CD14-positive monocyte (primary cell): ENCODE data around the gene CHRDL2. TPM values are rescaled to one million over a fixed set of nuclear protein-coding genes. Genes with fewer than 3 reads are reported as not detected.

Experiments
- DNase-seq, 3 donors: peaks; one replicate each; pipeline ENCODE4 v3.0.0-alpha.2; 2011 to 2022
- H2AFZ ChIP-seq: 2 replicates; pipeline ENCODE4 v1.6.0; 2012; ENCODE audit warnings: mild to moderate bottlenecking, low read depth, low read length, inconsistent platforms; ENCODE audit not compliant: insufficient read depth, poor library complexity, severe bottlenecking
- H3K27ac ChIP-seq, 2 donors: 1 replicate in 1 of 2; 2 replicates in 1 of 2; pipeline ENCODE4 v1.5.1; 2012 to 2013; ENCODE audit warnings: low read length in 2 of 2, control low read depth in 1 of 2, inconsistent platforms in 1 of 2, low read depth in 1 of 2, mild to moderate bottlenecking in 1 of 2
- H3K27me3 ChIP-seq, 2 donors: one replicate each; pipeline versions ENCODE4 v1.6.0 to v1.6.1; 2011 to 2013; ENCODE audit warnings: low read length in 2 of 2; ENCODE audit not compliant: control insufficient read depth in 2 of 2, insufficient read depth in 2 of 2
- H3K36me3 ChIP-seq, 2 donors: replicated peaks in 1 of 2; 1 replicate in 1 of 2; 2 replicates in 1 of 2; pipeline versions ENCODE4 v1.5.1 to v1.6.1; 2012 to 2013; ENCODE audit warnings: low read length in 2 of 2, control low read depth in 1 of 2, inconsistent platforms in 1 of 2, mild to moderate bottlenecking in 1 of 2; ENCODE audit not compliant: insufficient read depth in 2 of 2, control insufficient read depth in 1 of 2
- H3K4me1 ChIP-seq, 2 donors: 1 replicate in 1 of 2; 2 replicates in 1 of 2; pipeline versions ENCODE4 v1.5.1 to v1.6.1; 2012 to 2013; ENCODE audit warnings: low read length in 2 of 2, control low read depth in 1 of 2, inconsistent platforms in 1 of 2, mild to moderate bottlenecking in 1 of 2, moderate library complexity in 1 of 2; ENCODE audit not compliant: insufficient read depth in 2 of 2, control insufficient read depth in 1 of 2
- H3K4me2 ChIP-seq: replicated peaks from 2 replicates; pipeline ENCODE3; 2012; ENCODE audit warnings: low read length, moderate library complexity, mild to moderate bottlenecking; ENCODE audit not compliant: poor library complexity, severe bottlenecking; ENCODE audit errors: extremely low read depth
- H3K4me3 ChIP-seq, 3 experiments: fragments of 200-600 bp in 1 of 3; sonication (generic) in 1 of 3; replicated peaks in 1 of 3; 1 replicate in 2 of 3; 2 replicates in 1 of 3; pipeline ENCODE4 v1.5.1; 2011 to 2013; ENCODE audit warnings: low read length in 3 of 3, mild to moderate bottlenecking in 3 of 3, control low read depth in 2 of 3, low read depth in 2 of 3, inconsistent platforms in 1 of 3, moderate library complexity in 1 of 3
- H3K79me2 ChIP-seq: 2 replicates; pipeline ENCODE4 v1.6.0; 2012; ENCODE audit warnings: mild to moderate bottlenecking, control low read depth, inconsistent platforms, low read length, moderate library complexity; ENCODE audit not compliant: insufficient read depth
- H3K9ac ChIP-seq: 2 replicates; pipeline ENCODE4 v1.6.0; 2017; ENCODE audit warnings: low read length, mild to moderate bottlenecking; ENCODE audit not compliant: insufficient read depth, poor library complexity, severe bottlenecking
- H3K9me3 ChIP-seq, 2 donors: replicated peaks in 1 of 2; 1 replicate in 1 of 2; 2 replicates in 1 of 2; pipeline versions ENCODE4 v1.5.1 to v1.6.1; 2012 to 2013; ENCODE audit warnings: low read length in 2 of 2, control low read depth in 1 of 2; ENCODE audit not compliant: control insufficient read depth in 1 of 2, insufficient read depth in 1 of 2
- H4K20me1 ChIP-seq: 2 replicates; pipeline ENCODE4 v1.6.0; 2012; ENCODE audit warnings: mild to moderate bottlenecking, low read length, control low read depth, moderate library complexity; ENCODE audit not compliant: insufficient read depth
- H3K27ac Mint-ChIP-seq, 7 donors: one replicate each; pipeline ENCODE4 v1.8.0; 2020; ENCODE audit warnings: mild to moderate bottlenecking in 7 of 7, mixed read lengths in 7 of 7, moderate library complexity in 6 of 7, inconsistent platforms in 2 of 7
- H3K27me3 Mint-ChIP-seq, 3 donors: one replicate each; pipeline ENCODE4 v1.8.0; 2021 to 2022; ENCODE audit warnings: low read depth in 3 of 3, mild to moderate bottlenecking in 3 of 3, mixed read lengths in 3 of 3, moderate library complexity in 3 of 3, inconsistent platforms in 1 of 3
- H3K36me3 Mint-ChIP-seq, 2 donors: one replicate each; pipeline ENCODE4 v1.8.0; 2020; ENCODE audit warnings: mixed read lengths in 2 of 2, inconsistent platforms in 1 of 2, mild to moderate bottlenecking in 1 of 2
- H3K4me1 Mint-ChIP-seq: one replicate; pipeline ENCODE4 v1.8.0; 2020; ENCODE audit warnings: mild to moderate bottlenecking, mixed read lengths
- H3K4me3 Mint-ChIP-seq, 2 donors: one replicate each; pipeline ENCODE4 v1.8.0; 2020; ENCODE audit warnings: mild to moderate bottlenecking in 2 of 2, mixed read lengths in 2 of 2, moderate library complexity in 1 of 2
- H3K9me3 Mint-ChIP-seq, 7 donors: one replicate each; pipeline ENCODE4 v1.8.0; 2020 to 2022; ENCODE audit warnings: mixed read lengths in 7 of 7, mild to moderate bottlenecking in 6 of 7, moderate library complexity in 6 of 7, inconsistent platforms in 2 of 7
- WGBS: methylation state at CpG from one replicate; pipeline ENCODE4 v1.1.5; 2013; ENCODE audit warnings: missing lambda C conversion rate; ENCODE audit not compliant: insufficient coverage; 5-methylcytosine and 5-hydroxymethylcytosine counted together
- intact Hi-C, 2 donors: fragments of 100-400 bp; cut with micrococcal nuclease; formaldehyde crosslinking; loops; one replicate each; pipeline versions ENCODE4 v1.15.0 to v1.15.1; 2023
- polyA plus RNA-seq, 3 donors: library from polyadenylated mRNA; depleted of rRNA in 1 of 3; unstranded in 2 of 3; stranded (reverse) in 1 of 3; fragments of 300-500 nt in 2 of 3; fragments of >200 nt in 1 of 3; fragmentation: Illumina TruSeq in 2 of 3; gene quantifications; 1 replicate in 2 of 3; 2 replicates in 1 of 3; pipeline ENCODE4 v1.2.3, GENCODE V29; 2012 to 2021
- TF ChIP-seq, protein P1 (sequence below): fragments of 200-600 bp; IDR thresholded peaks from one replicate; pipeline ENCODE4 v1.8.0; 2022; ENCODE audit warnings: antibody characterized with exemption, mild to moderate bottlenecking

Gene CHRDL2
- polyA plus RNA-seq, 3 donors = not detected

GRCh38 chr11:74736031-74736430 lies 4.8 kb upstream of the CHRDL2 start:
- Mint-ChIP-seq H3K4me3 (no peak overlapping the region), H3K27me3 (peaks cover 27 to 40% (median 28%) of the 10 kb centered on the region in 3 donors), H3K4me1 (peaks cover 4% of the 10 kb centered on the region), H3K36me3 (peaks cover 0 to 3% of the 10 kb centered on the region in 2 donors), H3K9me3 (peaks cover 0 to 10% (median 0%) of the 10 kb centered on the region in 7 donors), H3K27ac (no peak overlapping the region)
- Histone ChIP-seq H4K20me1 (no peaks in the 10 kb centered on the region), H3K4me2 (no peak overlapping the region), H3K4me3 (no peak overlapping the region), H3K9me3 (peaks cover 0 to 12% of the 10 kb centered on the region in 2 donors), H3K79me2 (no peaks in the 10 kb centered on the region), H3K36me3 (no peaks in the 10 kb centered on the region), H3K27ac (no peak overlapping the region), H3K27me3 (peaks cover 29 to 35% of the 10 kb centered on the region in 2 donors), H2AFZ (no peak overlapping the region), H3K4me1 (no peaks in the 10 kb centered on the region), H3K9ac (no peak overlapping the region)
- intact Hi-C loops = no loop called here
- TF ChIP-seq, protein P1, sequence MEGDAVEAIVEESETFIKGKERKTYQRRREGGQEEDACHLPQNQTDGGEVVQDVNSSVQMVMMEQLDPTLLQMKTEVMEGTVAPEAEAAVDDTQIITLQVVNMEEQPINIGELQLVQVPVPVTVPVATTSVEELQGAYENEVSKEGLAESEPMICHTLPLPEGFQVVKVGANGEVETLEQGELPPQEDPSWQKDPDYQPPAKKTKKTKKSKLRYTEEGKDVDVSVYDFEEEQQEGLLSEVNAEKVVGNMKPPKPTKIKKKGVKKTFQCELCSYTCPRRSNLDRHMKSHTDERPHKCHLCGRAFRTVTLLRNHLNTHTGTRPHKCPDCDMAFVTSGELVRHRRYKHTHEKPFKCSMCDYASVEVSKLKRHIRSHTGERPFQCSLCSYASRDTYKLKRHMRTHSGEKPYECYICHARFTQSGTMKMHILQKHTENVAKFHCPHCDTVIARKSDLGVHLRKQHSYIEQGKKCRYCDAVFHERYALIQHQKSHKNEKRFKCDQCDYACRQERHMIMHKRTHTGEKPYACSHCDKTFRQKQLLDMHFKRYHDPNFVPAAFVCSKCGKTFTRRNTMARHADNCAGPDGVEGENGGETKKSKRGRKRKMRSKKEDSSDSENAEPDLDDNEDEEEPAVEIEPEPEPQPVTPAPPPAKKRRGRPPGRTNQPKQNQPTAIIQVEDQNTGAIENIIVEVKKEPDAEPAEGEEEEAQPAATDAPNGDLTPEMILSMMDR = no peak
- 100% methylated on average over 1 of the region's 2 CpGs for WGBS
- DNase-seq = no peak

GRCh38 chr11:74735365-74735928 lies 4.2 kb upstream of the CHRDL2 start:
- peaks cover 0 to 3% of the 10 kb centered on the region in 2 donors for H3K36me3 Mint-ChIP-seq
- intact Hi-C loops = no loop called here
- H3K79me2 ChIP-seq = no peaks in the 10 kb centered on the region
- H3K9me3 ChIP-seq = peaks cover 0 to 16% of the 10 kb centered on the region in 2 donors
- no peak overlapping the region for H3K27ac ChIP-seq
- H3K4me1 Mint-ChIP-seq = peaks cover 8% of the 10 kb centered on the region
- H3K27me3 ChIP-seq = peaks cover 34 to 41% of the 10 kb centered on the region in 2 donors
- no peaks in the 10 kb centered on the region for H4K20me1 ChIP-seq
- peaks cover 0 to 16% (median 3%) of the 10 kb centered on the region in 7 donors for H3K9me3 Mint-ChIP-seq
- no peak overlapping the region for H3K4me3 Mint-ChIP-seq
- no peak overlapping the region for H3K4me2 ChIP-seq
- DNase-seq = no peak
- H3K27me3 Mint-ChIP-seq = peaks cover 33 to 46% (median 34%) of the 10 kb centered on the region in 3 donors
- WGBS = no CpG with 5 or more reads among the region's 6 CpGs
- H2AFZ ChIP-seq = no peak overlapping the region
- no peaks in the 10 kb centered on the region for H3K4me1 ChIP-seq
- no peak overlapping the region for H3K4me3 ChIP-seq
- H3K9ac ChIP-seq = no peak overlapping the region
- TF ChIP-seq, protein P1 = no peak
- H3K36me3 ChIP-seq = no peaks in the 10 kb centered on the region
- H3K27ac Mint-ChIP-seq = no peak overlapping the region
